WTC11 (cell line): Measurements from ENCODE around the gene IGSF9.

Experiments used
- CREM ChIP-seq: sonication (generic); formaldehyde crosslinking; IDR thresholded peaks from 2 replicates; pipeline ENCODE4 v1.8.1; 2022; ENCODE audit warnings: mild to moderate bottlenecking, missing genetic modification reagents, moderate library complexity
- CTCF ChIP-seq: fragments of 200-600 bp; IDR thresholded peaks from 2 replicates; pipeline ENCODE4 v1.8.0; 2022; ENCODE audit warnings: antibody characterized with exemption
- FOXJ3 ChIP-seq: sonication (generic); formaldehyde crosslinking; IDR thresholded peaks from 2 replicates; pipeline ENCODE4 v1.9.0; 2021; ENCODE audit warnings: missing genetic modification reagents, mild to moderate bottlenecking, borderline replicate concordance
- TEAD4 ChIP-seq: sonication (generic); formaldehyde crosslinking; IDR thresholded peaks from 2 replicates; pipeline ENCODE4 v1.8.0; 2022; ENCODE audit warnings: mild to moderate bottlenecking, missing genetic modification reagents
- TF ChIP-seq, protein P1 (sequence below): sonication (generic); formaldehyde crosslinking; IDR thresholded peaks from 2 replicates; pipeline ENCODE4 v1.8.0; 2022; ENCODE audit warnings: mild to moderate bottlenecking, missing genetic modification reagents
- TF ChIP-seq, protein P2 (sequence below): sonication (generic); formaldehyde crosslinking; IDR thresholded peaks from 2 replicates; pipeline ENCODE4 v1.8.1; 2023; ENCODE audit warnings: mild to moderate bottlenecking, missing genetic modification reagents
- TF ChIP-seq, protein P3 (sequence below): sonication (generic); formaldehyde crosslinking; IDR thresholded peaks from 2 replicates; pipeline ENCODE4 v1.8.0; 2022; ENCODE audit warnings: mild to moderate bottlenecking, missing genetic modification reagents

DNA sequence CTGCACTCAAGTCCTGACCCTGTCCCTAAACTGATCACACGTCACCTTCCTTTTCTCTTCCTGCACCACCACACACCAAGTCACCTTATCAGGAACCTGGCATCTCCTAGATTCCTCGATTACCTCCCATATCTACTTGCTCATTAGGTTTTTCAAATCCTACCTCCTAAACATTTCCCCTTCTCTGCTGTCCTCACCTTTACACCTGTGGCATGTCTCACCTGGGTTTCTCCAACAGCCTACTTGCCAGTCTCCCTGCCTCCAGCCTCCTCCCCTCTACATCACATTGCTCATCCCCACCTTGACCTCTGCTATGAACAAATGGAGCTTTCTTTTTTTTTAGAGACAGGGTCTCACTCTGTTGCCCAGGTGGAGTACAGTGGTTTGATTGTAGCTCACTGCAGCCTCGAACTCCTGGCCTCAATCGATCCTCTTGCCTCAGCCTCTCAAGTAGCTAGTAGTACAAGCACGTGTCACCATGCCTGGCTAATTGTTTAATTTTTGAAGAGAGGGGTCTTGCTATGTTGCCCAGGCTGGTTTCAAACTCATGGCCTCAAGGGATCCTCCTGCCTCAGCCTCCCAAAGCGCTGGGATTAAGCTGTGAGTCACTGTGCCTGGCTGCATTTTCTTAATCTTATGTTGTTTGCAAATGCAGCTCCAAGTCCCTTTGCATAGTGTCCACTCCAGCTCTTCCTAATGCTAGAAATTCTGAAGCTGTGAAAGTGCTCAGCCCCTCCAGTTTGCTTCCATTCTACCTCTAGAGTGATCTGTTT is 6.3 kb downstream of the IGSF9 start:
- TF ChIP-seq CTCF (no peak), FOXJ3 (no peak), TEAD4 (CRISPR knock-in tag) (no peak), CREM (no peak)
- TF ChIP-seq, protein P1, sequence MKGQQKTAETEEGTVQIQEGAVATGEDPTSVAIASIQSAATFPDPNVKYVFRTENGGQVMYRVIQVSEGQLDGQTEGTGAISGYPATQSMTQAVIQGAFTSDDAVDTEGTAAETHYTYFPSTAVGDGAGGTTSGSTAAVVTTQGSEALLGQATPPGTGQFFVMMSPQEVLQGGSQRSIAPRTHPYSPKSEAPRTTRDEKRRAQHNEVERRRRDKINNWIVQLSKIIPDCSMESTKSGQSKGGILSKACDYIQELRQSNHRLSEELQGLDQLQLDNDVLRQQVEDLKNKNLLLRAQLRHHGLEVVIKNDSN (CRISPR knock-in tag), result no peak
- TF ChIP-seq, protein P2, sequence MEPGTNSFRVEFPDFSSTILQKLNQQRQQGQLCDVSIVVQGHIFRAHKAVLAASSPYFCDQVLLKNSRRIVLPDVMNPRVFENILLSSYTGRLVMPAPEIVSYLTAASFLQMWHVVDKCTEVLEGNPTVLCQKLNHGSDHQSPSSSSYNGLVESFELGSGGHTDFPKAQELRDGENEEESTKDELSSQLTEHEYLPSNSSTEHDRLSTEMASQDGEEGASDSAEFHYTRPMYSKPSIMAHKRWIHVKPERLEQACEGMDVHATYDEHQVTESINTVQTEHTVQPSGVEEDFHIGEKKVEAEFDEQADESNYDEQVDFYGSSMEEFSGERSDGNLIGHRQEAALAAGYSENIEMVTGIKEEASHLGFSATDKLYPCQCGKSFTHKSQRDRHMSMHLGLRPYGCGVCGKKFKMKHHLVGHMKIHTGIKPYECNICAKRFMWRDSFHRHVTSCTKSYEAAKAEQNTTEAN, result no peak
- TF ChIP-seq, protein P3, sequence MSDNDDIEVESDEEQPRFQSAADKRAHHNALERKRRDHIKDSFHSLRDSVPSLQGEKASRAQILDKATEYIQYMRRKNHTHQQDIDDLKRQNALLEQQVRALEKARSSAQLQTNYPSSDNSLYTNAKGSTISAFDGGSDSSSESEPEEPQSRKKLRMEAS, result no peak
